Measurements from ENCODE around the gene SRC. TPM values are rescaled to one million over a fixed set of nuclear protein-coding genes. Genes with fewer than 3 reads are reported as not detected.

SRC gene
- total RNA-seq, 1 experiment from 2014 or later = 197 TPM

DNA sequence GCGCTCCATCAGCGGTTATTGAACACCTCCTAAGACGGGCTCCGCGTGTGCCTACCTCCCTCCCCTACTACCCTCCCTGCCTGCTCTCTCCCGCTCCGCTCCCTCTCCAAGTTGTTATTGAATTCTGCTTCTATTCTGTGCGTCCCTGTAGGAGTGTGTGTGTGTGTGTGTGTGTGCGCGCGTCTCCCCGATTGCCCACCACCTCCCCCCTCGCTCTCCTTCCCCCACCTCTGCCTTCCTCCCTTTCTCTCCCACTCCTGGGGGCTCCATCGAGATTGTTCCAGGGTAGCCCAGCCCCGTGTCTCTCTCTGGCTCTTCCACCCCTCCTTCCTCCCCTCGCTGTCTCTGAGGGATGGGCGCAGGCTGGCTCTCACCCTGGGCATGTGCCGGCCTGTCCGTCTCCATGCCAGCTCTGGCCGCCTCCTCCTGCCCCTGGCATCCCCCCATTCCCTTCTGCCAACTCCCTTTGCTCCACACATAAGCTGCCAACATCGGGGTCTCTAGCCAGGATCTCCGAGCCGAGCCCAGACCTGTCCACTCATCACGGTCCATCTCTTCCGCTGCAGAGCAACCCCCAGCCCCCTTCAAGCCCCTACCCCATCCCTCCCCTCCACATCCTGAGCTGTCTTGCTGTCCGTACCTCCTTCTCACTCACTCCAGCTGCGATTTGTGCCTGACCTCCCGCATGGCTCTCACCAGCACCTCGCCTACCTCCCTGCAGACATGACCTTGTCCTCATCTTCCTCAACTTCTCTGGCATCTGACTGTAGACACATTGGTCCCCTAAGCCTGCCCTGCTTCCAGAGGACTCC, 68.5 kb downstream of the SRC start:
- no peaks in the 10 kb centered on the region; the same call in 1 of the 2 replicates for H3K27me3 ChIP-seq (replicated peaks; ENCODE audit: control insufficient read depth, insufficient read depth, low read length)
- Mint-ChIP-seq H3K9me3 (ENCODE audit: unreplicated experiment) (no peaks in the 10 kb centered on the region), H3K36me3 (ENCODE audit: insufficient read depth, unreplicated experiment) (no peaks in the 10 kb centered on the region), H3K27me3 (ENCODE audit: insufficient read depth, unreplicated experiment) (peaks cover 11% of the 10 kb centered on the region), H3K27ac (ENCODE audit: unreplicated experiment) (no peak overlapping the region), H3K4me3 (ENCODE audit: unreplicated experiment) (no peak overlapping the region), H3K4me1 (ENCODE audit: low read depth, unreplicated experiment) (peaks cover 1% of the 10 kb centered on the region)
- H3K4me3 ChIP-seq (ENCODE audit: low read depth, low read length) = no peak overlapping the region
- no TSS peak for BruUV-seq (replicated peaks)
- ChIA-PET POLR2A (interaction anchor here (0.6 kb wide), 1 partner anchor 125 kb away, joined by 7 read pairs; the partner anchor contains the start of gene MANBAL), CTCF (interaction anchor here (0.5 kb wide), 1 partner anchor 32 kb away, joined by 3 read pairs; no protein-coding TSS in a partner anchor)
- no peaks in the 10 kb centered on the region for H3K36me3 ChIP-seq (ENCODE audit: control insufficient read depth, insufficient read depth, low read length)
- no peaks in the 10 kb centered on the region for H3K9me3 ChIP-seq
- no peak for DNase-seq
- 0 out of 2 replicates have a peak, but pooled peaks cover 3% of the 10 kb centered on the region for H3K4me1 ChIP-seq
- TF ChIP-seq, protein P1, sequence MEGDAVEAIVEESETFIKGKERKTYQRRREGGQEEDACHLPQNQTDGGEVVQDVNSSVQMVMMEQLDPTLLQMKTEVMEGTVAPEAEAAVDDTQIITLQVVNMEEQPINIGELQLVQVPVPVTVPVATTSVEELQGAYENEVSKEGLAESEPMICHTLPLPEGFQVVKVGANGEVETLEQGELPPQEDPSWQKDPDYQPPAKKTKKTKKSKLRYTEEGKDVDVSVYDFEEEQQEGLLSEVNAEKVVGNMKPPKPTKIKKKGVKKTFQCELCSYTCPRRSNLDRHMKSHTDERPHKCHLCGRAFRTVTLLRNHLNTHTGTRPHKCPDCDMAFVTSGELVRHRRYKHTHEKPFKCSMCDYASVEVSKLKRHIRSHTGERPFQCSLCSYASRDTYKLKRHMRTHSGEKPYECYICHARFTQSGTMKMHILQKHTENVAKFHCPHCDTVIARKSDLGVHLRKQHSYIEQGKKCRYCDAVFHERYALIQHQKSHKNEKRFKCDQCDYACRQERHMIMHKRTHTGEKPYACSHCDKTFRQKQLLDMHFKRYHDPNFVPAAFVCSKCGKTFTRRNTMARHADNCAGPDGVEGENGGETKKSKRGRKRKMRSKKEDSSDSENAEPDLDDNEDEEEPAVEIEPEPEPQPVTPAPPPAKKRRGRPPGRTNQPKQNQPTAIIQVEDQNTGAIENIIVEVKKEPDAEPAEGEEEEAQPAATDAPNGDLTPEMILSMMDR (IDR thresholded peaks at IDR 0.05; ENCODE audit: insufficient read depth in 1 of 2, low read depth in 1 of 2, low read length in 1 of 2, severe bottlenecking in 1 of 2, unreplicated experiment in 1 of 2) = no peak
- intact Hi-C loops (cut with micrococcal nuclease; ENCODE audit: unreplicated experiment) = no loop called here

DNA sequence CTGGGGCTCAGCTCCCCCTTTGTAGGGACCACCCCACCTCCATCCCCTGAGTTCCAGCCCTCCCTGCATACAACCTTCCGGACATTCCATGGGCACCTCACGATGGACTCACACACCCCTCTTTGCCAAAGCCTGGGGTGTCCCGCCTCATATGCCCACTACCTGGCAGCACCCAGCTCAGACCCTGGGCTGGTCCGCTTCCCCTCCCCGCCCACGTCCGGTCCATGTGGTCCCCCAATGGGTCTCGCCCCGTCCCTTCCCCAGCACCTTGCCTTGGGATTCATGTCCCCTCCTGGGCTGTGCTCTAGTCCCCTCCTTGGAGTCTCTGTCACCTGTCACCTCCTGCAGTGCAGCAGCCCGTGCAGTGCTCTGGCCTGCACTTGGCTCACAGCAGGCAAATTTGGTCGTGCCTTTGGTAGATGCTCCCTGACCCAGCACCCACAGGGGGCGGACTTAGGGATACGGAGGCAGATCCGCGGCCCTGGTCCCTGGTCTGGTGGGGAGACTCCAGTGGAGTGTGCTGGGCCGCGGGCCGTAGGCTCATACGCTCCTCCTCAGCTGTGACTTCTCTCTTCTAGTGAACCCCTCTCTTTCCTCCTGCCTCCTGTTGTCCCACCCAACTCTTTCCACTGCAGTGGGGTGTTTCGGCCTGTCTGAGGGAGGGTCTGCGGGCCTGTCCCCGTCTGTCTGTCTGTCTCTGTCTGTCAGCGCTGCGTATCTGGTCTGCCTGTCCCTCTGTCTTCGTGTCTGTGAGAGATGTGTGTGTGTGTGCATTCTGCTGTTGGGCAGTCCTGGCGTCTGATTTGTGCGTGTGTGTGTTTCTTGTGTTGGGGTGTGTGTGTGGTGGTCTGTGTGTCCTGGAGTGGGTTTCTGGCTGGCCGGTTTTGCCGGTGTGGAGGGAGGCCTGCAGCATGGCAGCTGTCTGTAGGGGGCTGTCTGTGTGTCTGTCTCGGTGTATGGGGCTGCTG, 69.5 kb downstream of the SRC start:
- H3K4me1 Mint-ChIP-seq (ENCODE audit: low read depth, unreplicated experiment) = no peaks in the 10 kb centered on the region
- no peaks in the 10 kb centered on the region for H3K36me3 Mint-ChIP-seq (ENCODE audit: insufficient read depth, unreplicated experiment)
- peaks cover 7% of the 10 kb centered on the region for H3K27me3 Mint-ChIP-seq (ENCODE audit: insufficient read depth, unreplicated experiment)
- Histone ChIP-seq H3K36me3 (ENCODE audit: control insufficient read depth, insufficient read depth, low read length) (no peaks in the 10 kb centered on the region), H3K9me3 (no peaks in the 10 kb centered on the region), H3K4me3 (ENCODE audit: low read depth, low read length) (no peak overlapping the region), H3K27me3 (replicated peaks; ENCODE audit: control insufficient read depth, insufficient read depth, low read length) (no peaks in the 10 kb centered on the region; the same call in 1 of the 2 replicates), H3K4me1 (0 out of 2 replicates have a peak, but pooled peaks cover 3% of the 10 kb centered on the region)
- intact Hi-C loops (cut with micrococcal nuclease; ENCODE audit: unreplicated experiment) = no loop called here
- ChIA-PET CTCF (no interaction called here), POLR2A (interaction anchor here (0.6 kb wide), 1 partner anchor 126 kb away, joined by 7 read pairs; the partner anchor contains the start of gene MANBAL)
- no TSS peak for BruUV-seq (replicated peaks)
- no peak overlapping the region for H3K27ac Mint-ChIP-seq (ENCODE audit: unreplicated experiment)
- DNase-seq = no peak
- no peak overlapping the region for H3K4me3 Mint-ChIP-seq (ENCODE audit: unreplicated experiment)
- TF ChIP-seq, protein P1 (IDR thresholded peaks at IDR 0.05; ENCODE audit: insufficient read depth in 1 of 2, low read depth in 1 of 2, low read length in 1 of 2, severe bottlenecking in 1 of 2, unreplicated experiment in 1 of 2) = no peak
- no peaks in the 10 kb centered on the region for H3K9me3 Mint-ChIP-seq (ENCODE audit: unreplicated experiment)

Data from Caco-2 (cell line).